Heart right ventricle (tissue), 16 donors: Measurements from ENCODE around the gene BMP3. TPM values are rescaled to one million over a fixed set of nuclear protein-coding genes. Genes with fewer than 3 reads are reported as not detected.
"Not testable (repeated sequence)": the region's sequence is repeated elsewhere in the genome, so short reads cannot be mapped to it uniquely, and the experiment has no call there.

Experiments
- ATAC-seq, 8 donors: fragments of 200-7000 bp; cut with Tn5 transposase; one replicate each; pipeline ENCODE4 v1.9.1; 2020; ENCODE audit warnings: mild to moderate bottlenecking in 8 of 8, moderate library complexity in 8 of 8, moderate number of reproducible peaks in 1 of 8
- DNase-seq, 2 donors: peaks; one replicate each; pipeline ENCODE4 v3.0.0-alpha.2; 2020
- H3K27ac ChIP-seq, 10 donors: fragments of 200-600 bp; sonication (generic) in 2 of 10; one replicate each; pipeline versions ENCODE4 v1.5.0 to v1.8.0; 2020 to 2022; ENCODE audit warnings: mild to moderate bottlenecking in 3 of 10
- H3K27me3 ChIP-seq, 7 donors: fragments of 200-600 bp; one replicate each; pipeline ENCODE4 v1.8.0; 2021 to 2022; ENCODE audit warnings: mild to moderate bottlenecking in 2 of 7
- H3K36me3 ChIP-seq, 9 donors: fragments of 200-600 bp; sonication (generic) in 1 of 9; one replicate each; pipeline versions ENCODE4 v1.5.0 to v1.8.0; 2020 to 2022; ENCODE audit warnings: mild to moderate bottlenecking in 2 of 9
- H3K4me1 ChIP-seq, 9 donors: fragments of 200-600 bp; sonication (generic) in 1 of 9; one replicate each; pipeline versions ENCODE4 v1.5.0 to v1.8.0; 2020 to 2022; ENCODE audit warnings: mild to moderate bottlenecking in 4 of 9
- H3K4me3 ChIP-seq, 10 donors: fragments of 200-600 bp; sonication (generic) in 2 of 10; one replicate each; pipeline versions ENCODE4 v1.5.0 to v1.8.0; 2020 to 2022; ENCODE audit warnings: mild to moderate bottlenecking in 7 of 10, moderate library complexity in 2 of 10
- H3K9me3 ChIP-seq, 11 donors: fragments of 200-600 bp in 10 of 11; sonication (generic) in 2 of 11; one replicate each; pipeline versions ENCODE4 v1.5.0 to v1.8.0; 2013 to 2022; ENCODE audit warnings: mild to moderate bottlenecking in 2 of 11, control low read depth in 1 of 11, moderate library complexity in 1 of 11
- CTCF ChIP-seq, 9 donors: fragments of 200-600 bp; sonication (generic) in 2 of 9; IDR thresholded peaks; one replicate each; pipeline versions ENCODE4 v1.5.0 to v1.8.0; 2021 to 2022; ENCODE audit warnings: antibody characterized with exemption in 9 of 9, mild to moderate bottlenecking in 5 of 9, moderate library complexity in 1 of 9
- WGBS, 2 donors: extraction: QIAGEN DNeasy Blood & Tissue Kit; methylation state at CpG; one replicate each; pipeline ENCODE4 v1.1.7; 2013; ENCODE audit warnings: inconsistent platforms in 1 of 2; 5-methylcytosine and 5-hydroxymethylcytosine counted together
- intact Hi-C, 10 donors: fragments of 100-400 bp; cut with DNase I; formaldehyde crosslinking; loops; one replicate each; pipeline versions ENCODE4 v1.11.1 to v1.14.2; 2022
- polyA plus RNA-seq, 2 donors: library from polyadenylated mRNA; stranded (reverse); fragments of 200-250 nt; gene quantifications; one replicate each; pipeline ENCODE4 v1.2.3, GENCODE V29; 2013
- total RNA-seq, 10 donors: library from RNA; stranded (reverse); fragmentation: NEBNext Ultra II Directional in 3 of 10; extraction: Animal tissue kit (Norgen Biotek cat#: 25700) in 3 of 10; gene quantifications; one replicate each; pipeline versions ENCODE4 v1.2.1 to v1.2.4, GENCODE V29; 2021 to 2023
- donor health status: Arrhythmogenic right ventricular cardiomyopathy.
- donor health status: ischemic (EF 13 %, LVEDD 7.1; RV severe dilation, severe dysfunction).
- donor health status: healthy with polysubstance abuse.
- donor health status: DM: no; HTN: yes; CAD: no.
- donor health status: DM: no; HTN: no; CAD: no.
- donor health status: ischemic (EF 25% LVEDD 6.9; RV normal size, moderate dysfunction).
- donor health status: ischemic (EF 25% LVEDD 5.7; RV mildly dilated, moderate dysfunction).
- donor health status: healthy.
- donor health status: DM: yes; HTN: yes; CAD: no.
- donor health status: Ischemic cardiomyopathy.
- donor health status: ischemic (EF 35%, LVEDD 5.7; RV mildly dilated, moderate dysfunction).
- donor health status: nonischemic (EF 11% LVEDD 7.7; RV severe dilation, severe dysfunction).
- donor health status: DM: yes; HTN: yes; CAD: no.
- donor health status: PGD.
- donor health status: ischemic (EF 29% LVEDD 5.4; RV normal size, mild dysfunction).
- donor health status: nonischemic (EF 23%, LVEDD 6.1; RV moderate dilation, normal function).

Gene BMP3
- total and polyA plus RNA-seq, 12 donors, result 0.12 TPM; not detected in 11

GRCh38 chr4:80999943-81000342, 30.6 kb upstream of the BMP3 start:
- no peaks in the 10 kb centered on the region for H3K4me1 ChIP-seq
- H3K4me3 ChIP-seq, result no peak overlapping the region
- ATAC-seq (no peak), DNase-seq (no peak)
- no peak for TF ChIP-seq CTCF (IDR thresholded peaks at IDR 0.05)
- WGBS, 2 donors, result 71 to 91% methylated on average over 3 of the region's 3 CpGs
- intact Hi-C loops, result loop anchor here in 1 of 10 donors (10.0 kb wide), 1 partner anchor 635 kb away; no protein-coding TSS in a partner anchor
- H3K27ac ChIP-seq, result no peak overlapping the region
- H3K27me3 ChIP-seq, result no peaks in the 10 kb centered on the region
- H3K9me3 ChIP-seq, result peaks cover 0 to 4% (median 0%) of the 10 kb centered on the region in 11 donors
- no peaks in the 10 kb centered on the region for H3K36me3 ChIP-seq

DNA sequence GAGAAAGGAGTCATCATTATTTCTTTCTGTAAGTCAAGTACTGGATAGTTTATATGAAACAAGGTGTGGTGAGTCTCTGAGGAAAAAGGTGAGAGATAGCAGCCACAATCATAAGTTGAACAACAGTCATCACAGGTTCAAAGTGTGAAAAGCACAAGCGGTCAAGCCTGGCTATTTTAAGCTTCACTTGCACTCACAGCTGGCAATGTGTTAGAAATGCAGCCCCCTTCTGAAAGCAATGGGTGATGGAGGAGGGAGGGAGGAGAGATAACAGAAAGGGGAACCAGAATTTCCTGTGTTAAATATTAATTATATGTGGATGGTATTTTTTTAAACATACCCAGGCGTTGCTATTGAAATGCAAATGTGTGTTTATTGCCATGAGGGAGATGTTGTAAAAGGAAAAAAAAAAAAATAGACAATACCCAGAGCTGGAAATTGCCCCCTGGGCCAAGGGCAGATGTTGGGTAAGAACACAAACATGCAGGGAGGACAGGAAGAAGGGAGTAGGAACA, 26.9 kb upstream of the BMP3 start:
- 22 to 26% methylated on average over 2 of the region's 2 CpGs for WGBS, 2 donors
- ATAC-seq (no peak), DNase-seq (no peak)
- Histone ChIP-seq H3K4me3 (no peak overlapping the region), H3K27me3 (no peaks in the 10 kb centered on the region), H3K4me1 (no peaks in the 10 kb centered on the region), H3K27ac (no peak overlapping the region), H3K36me3 (no peaks in the 10 kb centered on the region), H3K9me3 (peaks cover 0 to 4% (median 0%) of the 10 kb centered on the region in 11 donors)
- TF ChIP-seq CTCF (IDR thresholded peaks at IDR 0.05), result no peak
- intact Hi-C loops, result no loop called here

- intact Hi-C loops, result no loop called here
- ATAC-seq (no peak), DNase-seq (no peak)
- 81 to 85% methylated on average over 2 of the region's 2 CpGs for WGBS, 2 donors
- Histone ChIP-seq H3K36me3 (no peaks in the 10 kb centered on the region), H3K27ac (no peak overlapping the region), H3K9me3 (peaks cover 0 to under 1% (median 0%) of the 10 kb centered on the region in 11 donors), H3K4me3 (no peak overlapping the region), H3K4me1 (no peaks in the 10 kb centered on the region), H3K27me3 (no peaks in the 10 kb centered on the region)
- no peak for TF ChIP-seq CTCF (IDR thresholded peaks at IDR 0.05)
Measured at GRCh38 chr4:81007417-81007816, 23.1 kb upstream of the BMP3 start.

DNA sequence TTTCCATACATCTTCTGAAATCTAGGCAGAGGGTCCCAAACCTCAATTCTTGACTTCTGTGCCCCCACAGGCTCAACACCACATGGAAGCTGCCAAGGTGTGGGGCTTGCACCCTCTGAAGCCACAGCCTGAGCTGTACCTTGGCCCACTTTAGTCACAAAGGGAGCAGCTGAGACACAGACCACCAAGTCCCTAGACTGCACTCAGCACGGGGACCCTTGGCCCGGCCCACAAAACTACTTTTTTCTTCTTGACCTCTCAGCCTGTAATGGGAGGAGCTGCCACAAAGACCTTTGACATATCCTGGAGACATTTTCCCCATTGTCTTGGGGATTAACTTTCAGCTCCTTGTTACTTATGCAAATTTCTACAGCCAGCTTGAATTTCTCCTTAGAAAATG, 13.9 kb upstream of the BMP3 start:
- 67 to 75% methylated on average over 2 of the region's 2 CpGs for WGBS, 2 donors
- ATAC-seq, intact Hi-C loops, DNase-seq, H3K36me3 ChIP-seq, H3K4me1 ChIP-seq, H3K9me3 ChIP-seq, H3K4me3 ChIP-seq, H3K27ac ChIP-seq: not testable (repeated sequence)
- H3K27me3 ChIP-seq, result peaks cover 0 to 15% (median 0%) of the 10 kb centered on the region in 7 donors

GRCh38 chr4:81019006-81019405, 11.5 kb upstream of the BMP3 start:
- intact Hi-C loops, result no loop called here
- Histone ChIP-seq H3K9me3 (no peaks in the 10 kb centered on the region), H3K27ac (no peak overlapping the region), H3K4me1 (no peaks in the 10 kb centered on the region), H3K4me3 (no peak overlapping the region), H3K27me3 (peaks cover 0 to 13% (median 4%) of the 10 kb centered on the region in 7 donors), H3K36me3 (no peaks in the 10 kb centered on the region)
- ATAC-seq (no peak), DNase-seq (no peak)
- TF ChIP-seq CTCF (IDR thresholded peaks at IDR 0.05), result no peak
- WGBS, 2 donors, result 77 to 78% methylated on average over 1 of the region's 1 CpG
